Stimulated activated CD4-positive, alpha-beta T cell treated with anti-CD3 and anti-CD28 coated beads, Interleukin-12 subunit alpha, Interleukin-12 subunit beta, amount 100 ng/mL, for 48 hours (primary cell): Measurements from ENCODE around the gene GOLGA8B.
"Not testable (repeated sequence)": the region's sequence is repeated elsewhere in the genome, so short reads cannot be mapped to it uniquely, and the experiment has no call there.

Experiments
- DNase-seq, 3 donors: peaks; one replicate each; pipeline ENCODE4 v3.0.0-alpha.2; 2020; ENCODE audit warnings: low read depth in 2 of 3, low spot score in 1 of 3

Gene GOLGA8B, protein sequence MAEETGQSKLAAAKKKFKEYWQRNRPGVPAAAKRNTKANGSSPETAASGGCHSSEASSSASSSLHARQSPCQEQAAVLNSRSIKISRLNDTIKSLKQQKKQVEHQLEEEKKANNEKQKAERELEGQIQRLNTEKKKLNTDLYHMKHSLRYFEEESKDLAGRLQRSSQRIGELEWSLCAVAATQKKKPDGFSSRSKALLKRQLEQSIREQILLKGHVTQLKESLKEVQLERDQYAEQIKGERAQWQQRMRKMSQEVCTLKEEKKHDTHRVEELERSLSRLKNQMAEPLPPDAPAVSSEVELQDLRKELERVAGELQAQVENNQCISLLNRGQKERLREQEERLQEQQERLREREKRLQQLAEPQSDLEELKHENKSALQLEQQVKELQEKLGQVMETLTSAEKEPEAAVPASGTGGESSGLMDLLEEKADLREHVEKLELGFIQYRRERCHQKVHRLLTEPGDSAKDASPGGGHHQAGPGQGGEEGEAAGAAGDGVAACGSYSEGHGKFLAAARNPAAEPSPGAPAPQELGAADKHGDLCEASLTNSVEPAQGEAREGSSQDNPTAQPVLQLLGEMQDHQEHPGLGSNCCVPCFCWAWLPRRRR

DNA sequence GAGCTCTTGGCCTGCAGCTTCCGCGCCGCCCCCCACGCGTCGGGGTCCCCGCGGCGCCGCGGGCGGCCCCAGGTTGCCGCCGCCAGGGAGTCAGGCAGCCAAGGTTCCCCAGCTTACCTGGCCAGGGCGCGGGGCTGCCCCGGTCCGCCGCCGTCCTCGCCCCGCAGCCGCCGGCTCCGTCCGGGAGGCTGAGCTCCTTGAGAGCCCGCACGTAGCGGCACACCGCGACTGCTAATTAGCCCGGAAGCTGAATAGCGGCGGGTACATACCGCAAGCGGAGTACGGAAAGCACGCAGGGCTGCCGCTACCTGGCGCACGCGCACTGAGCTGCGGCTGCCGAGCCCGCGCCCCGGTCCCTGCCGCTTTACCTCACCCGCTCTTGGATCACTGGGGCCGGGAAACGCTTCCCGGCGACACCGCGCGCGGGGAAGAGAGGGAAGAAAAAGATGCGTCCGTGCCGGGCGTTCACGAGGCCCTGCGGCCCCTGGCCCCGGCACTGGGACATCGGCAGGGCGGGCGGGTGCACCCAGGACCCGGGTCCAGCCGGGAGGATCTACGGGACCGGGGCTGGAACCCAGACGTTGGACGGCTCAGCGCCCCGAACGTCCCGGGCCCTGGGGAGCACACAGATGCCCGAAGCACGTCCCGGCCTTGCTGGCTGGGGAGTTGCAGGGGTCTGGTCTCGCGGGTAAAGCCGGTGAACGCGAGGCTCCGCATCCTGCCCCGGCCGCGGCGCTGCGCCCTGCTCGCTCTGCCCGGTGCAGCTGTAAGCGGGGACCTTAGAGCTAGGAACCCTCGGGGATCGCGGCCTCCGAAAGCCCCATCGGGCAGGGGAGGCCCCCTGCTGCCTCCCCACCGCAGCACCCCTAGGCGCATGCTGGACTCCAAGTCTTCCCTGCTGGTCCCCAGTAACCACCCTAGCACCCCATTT, at the start of gene GOLGA8B:
TSS of gene GOLGA8B (minus strand) at position 253 of the 931 bp plus-strand sequence. CDS start 47,739 bp downstream, outside the sequence.
- DNase-seq, result peak; percentile 49 to 70 (median 52)

DNA sequence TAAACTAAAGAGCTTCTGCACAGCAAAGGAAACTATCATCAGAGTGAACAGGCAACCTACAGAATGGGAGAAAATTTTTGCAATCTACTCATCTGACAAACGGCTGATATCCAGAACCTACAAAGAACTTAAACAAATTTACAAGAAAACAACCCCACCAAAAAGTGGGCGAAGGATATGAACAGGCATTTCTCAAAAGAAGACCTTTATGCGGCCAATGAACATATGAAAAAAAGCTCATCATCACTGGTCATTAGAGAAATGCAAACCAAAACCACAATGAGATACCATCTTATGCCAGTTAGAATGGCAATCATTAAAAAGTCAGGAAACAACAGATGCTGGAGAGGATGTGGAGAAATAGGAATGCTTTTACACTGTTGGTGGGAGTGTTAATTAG, 49.7 kb upstream of the GOLGA8B start:
- DNase-seq, result not testable (repeated sequence)

DNA sequence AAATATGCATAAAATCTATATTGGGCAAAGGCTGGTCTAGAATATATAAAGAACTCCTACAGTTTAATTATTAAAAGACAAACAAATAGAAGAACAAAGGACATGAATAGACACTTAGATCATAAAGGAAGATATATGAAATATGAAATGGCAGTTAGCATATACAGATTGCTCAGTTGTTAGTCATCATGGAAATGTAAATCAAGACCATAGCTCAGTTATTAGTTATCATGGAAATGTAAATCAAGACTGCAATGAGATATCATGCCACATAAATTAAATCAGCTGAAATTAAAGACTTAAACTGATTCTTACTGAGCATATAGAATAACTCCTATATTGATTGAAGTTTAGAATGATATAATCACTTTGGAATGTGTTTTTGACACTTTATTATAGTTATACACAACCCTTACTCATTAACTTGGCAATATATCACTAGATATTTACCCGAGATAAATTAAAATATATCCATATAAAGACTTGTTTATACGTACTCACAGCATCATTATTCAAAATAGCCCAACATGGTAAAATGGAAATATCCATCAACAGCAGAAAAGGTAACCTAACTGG, 45.2 kb upstream of the GOLGA8B start:
- DNase-seq, result no peak

DNA sequence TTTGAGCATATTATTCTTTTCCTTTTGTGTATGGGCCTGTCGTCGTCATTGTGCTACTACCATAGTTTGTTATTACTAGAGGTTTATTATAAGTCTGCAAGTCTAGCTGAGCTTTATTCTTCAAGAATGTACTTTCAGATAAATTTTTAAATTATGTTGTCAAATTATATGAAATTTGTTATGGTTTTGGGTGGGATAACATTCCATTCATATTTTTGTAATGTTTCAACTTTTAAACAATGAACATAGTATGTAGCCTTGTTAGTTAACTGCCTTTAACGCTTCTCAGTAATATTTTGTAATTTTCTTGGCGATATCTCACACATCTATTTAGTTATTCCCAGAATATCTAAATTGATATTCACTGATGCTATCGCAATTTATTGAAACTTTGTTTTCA, 41.6 kb upstream of the GOLGA8B start:
- no peak for DNase-seq

DNA sequence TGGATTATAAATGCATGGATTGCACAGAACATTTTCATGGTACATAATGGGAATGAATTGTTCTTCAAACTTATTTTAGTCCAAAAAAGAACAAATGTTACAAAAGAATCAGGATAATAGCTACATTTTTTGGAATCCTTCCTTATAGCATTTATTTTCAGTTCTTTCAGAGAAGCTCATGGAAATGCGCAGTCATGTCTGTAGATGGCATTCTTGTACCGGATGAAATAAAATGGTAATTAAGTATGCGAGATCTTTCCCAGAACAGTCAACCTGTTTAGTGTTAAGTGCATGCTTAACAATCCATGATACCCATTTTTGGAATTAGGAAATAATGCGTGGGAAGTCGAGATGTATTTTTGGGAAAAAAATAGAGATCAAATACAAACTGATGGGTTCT, 38.2 kb upstream of the GOLGA8B start:
- no peak for DNase-seq

DNA sequence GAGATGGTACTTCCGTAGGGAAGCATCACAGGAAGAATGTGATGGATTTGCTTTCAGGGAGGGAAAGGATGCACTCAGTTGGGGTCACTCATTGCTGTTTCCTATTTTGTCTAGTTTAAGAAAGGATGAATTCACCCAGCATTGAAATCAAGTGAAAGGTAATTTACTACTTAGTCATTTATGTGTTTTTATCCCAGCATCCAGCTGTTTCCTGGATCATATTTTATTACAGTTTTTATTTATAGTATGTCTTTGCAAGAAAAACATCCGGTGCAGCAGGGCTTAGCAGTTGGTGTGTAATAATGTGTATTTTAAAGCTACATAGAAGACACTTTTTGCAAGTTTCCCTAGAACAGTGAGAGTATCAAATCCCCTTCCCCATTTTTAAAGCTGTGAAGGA, 37.4 kb upstream of the GOLGA8B start:
- DNase-seq, result no peak

DNA sequence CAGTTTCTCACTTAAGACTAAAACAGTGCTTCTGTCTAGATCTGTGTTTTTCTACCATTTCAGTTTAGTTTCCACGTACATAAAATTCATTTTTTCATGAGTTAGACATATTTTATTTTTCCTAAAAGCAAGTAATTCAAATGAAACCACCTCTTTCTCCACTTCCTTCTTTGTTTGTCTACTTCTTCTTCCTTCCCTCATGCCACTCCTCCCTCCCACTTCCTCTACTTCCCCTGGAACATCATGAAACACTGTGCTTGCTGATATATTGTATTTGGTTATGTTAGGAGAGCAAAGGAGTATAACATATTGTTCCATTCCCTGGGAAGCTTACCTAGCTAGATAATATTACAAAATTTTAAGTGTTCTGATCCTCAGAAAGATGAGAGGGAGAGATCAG, 36.7 kb upstream of the GOLGA8B start:
- no peak for DNase-seq

DNA sequence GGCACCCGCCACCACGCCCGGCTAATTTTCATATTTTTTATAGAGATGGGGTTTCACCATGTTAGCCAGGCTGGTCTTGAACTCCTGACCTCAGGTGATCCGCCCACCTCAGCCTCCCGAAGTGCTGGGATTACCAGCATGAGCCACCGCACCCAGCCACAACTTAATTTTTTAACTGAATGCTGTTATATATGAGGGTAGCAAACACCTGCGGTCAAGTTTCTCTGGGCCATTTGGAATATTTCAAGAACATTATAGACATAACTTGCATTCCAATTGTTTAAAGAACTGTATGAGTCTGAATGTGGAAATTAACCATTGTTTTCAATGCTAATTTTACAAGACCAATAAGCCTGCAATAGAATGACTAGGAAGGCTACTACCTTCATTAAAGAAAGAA, 35.7 kb upstream of the GOLGA8B start:
- no peak for DNase-seq

DNA sequence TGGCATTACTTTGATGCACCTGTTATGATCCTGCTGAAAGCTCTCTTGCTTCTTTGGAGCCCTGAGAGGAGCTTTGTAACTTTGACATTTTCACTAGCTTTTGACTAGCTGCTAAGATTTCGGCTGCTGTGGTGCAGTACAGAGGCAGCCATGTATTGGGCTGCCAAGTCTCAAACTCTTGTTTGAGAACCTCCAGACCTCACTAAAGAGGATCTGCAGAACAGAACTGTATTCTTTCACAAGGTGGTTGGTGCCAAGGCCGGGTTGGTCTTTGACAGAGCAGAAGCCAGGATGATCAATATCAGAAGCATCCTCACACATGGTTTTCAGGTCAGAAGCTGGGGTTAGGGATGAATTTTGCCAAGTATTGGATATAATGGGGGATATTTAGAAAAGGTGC, 34.6 kb upstream of the GOLGA8B start:
- no peak for DNase-seq

DNA sequence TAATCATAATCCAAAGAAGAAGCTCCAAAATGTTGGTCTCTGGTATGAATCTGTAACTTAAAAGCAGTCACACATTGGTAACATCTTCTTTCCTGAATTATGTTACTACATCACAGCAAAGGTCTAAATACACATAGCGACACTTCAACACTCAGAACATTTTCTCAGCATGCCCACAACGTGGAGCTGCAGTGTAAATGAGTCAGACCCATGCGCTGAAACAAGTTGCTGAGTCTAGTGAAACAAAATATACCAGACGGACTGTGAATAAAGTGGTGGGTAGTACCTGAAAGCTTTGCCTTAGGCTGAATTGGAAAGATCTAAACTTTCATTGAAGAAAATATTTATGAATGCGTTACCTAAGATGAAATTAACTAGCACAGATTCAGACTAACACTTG, 33.2 kb upstream of the GOLGA8B start:
- DNase-seq, result no peak

DNA sequence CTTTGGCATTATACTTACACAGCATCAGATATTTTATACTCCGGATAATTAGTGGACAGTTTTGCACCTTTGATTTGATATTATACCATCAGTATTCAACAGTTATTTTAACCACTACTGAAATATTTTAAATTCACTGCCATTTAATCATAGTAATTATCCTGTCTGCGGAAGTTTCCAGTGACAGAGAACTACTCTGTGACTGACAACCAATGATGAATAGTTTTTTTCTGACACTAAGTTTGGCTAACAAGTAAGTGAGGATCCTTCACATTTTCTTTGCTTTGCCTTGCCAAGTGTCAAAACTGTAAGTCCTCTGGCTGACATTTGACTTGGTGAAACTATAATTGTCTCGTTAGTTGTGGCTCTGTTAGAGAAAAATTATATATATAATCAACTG, 30.5 kb upstream of the GOLGA8B start:
- DNase-seq, result no peak

DNA sequence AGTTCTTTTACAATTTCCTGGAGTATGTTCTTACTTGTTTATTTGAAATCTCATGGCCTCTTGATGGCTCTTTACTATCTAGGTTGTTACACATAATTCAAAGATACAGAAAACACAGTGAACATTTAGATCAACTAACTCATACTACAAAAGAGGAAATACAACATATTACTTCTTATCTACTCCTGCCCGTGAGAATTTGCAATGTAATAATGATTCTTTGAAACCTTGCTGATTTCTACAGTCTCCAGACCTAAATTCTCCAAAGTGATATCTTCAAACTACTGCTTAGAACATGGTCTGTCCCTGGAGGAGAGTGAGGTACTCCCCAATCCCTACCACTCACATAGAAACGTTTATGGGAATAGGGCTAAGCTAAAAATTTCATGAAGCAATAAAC, 29.9 kb upstream of the GOLGA8B start:
- DNase-seq, result no peak

DNA sequence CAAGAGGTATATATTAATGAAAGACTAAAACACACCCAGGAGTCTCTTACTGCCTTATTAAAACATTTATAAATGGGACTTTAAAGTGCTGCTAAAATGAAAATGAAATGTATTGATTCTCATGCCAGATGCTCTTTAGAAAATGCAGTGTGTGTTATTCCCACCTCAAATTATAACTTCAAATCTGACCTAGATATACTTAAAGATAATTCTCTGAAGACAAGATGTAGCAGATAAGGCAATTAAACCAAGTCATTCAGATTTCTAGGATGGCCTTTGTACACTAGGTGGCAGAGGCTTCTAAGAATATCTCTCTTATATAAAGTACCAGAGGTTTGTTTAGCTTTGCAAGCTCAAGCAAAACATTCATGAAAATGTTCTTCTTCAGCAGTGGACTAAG, 26.9 kb upstream of the GOLGA8B start:
- no peak for DNase-seq

DNA sequence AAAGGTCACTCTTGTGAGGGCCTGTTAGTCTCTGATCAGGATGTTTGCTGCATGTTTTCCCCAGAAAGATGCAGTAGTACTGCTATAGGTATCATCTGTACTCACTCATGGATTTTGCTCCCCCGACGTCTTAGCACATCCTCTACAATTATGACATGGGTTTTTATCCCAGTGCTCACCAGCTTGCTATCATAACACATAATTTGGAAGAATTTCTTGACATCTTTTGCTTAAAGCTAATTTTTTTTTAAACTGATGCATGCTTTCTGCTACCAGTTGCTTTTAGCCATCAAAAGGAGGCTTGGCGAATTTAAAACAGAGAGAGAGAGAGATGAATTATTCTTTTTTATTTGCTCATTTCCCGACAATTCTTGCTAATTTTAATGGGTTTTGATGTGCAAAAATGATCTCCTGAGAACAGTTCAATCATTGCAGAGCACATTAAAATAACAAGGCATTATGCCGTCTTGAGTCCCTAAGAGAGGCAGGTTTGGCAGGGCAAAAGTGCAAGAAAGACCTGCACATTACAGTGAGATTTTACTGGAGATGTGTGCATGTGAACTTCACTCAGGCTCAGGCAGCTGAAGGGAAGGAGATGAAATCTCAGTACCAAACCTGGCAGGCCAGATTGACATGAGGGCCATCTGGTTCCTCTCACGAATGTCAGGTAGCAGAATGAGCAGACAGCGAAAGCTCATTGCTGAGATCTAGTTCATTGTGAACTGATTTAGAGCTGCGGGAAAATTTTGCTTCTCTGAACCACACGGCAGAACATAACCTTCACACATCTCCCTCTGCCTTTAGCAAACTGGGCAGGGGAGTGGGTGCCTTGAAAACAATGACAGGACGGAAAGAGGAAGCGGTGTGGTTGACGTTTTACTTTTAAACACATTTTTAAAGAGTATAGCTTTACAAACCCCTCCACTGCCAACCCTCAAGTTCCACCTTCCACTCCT, 25.9 kb upstream of the GOLGA8B start:
- no peak for DNase-seq

DNA sequence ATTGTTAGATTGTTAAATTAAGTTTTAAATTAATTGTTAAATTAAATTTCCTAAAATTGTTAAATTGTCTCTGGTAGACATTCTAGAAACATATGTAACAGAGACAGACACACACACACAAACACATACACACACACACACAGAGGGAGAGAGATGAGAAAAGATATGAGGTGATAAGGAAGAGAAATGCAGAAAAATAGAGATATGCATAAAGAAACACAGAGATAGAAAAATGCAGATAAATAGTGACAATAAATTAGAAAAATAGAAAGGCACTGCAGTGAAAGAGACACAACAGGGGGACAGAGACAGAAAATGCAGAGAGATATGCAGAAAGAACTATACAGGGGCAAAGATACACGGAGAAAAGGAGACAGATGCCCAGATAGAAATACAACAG, 25.1 kb upstream of the GOLGA8B start:
- DNase-seq, result no peak

DNA sequence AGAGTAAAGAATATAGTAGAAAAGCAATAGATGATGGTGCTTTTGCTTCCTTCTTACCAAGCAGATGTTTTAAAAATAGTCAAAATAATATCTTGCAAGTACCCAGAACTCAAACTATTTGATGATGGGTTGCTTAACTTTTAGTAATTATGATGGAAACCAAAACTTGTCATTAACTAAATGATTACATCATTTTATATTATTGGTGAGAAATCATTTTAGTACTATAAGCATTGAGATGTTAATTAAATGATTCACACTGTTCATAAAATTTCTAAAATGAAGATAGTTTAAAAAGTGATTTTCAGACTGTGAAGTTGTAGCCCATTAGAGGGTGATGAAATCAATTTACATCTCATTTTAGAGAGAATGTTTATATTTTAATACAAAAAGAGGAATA, 24.4 kb upstream of the GOLGA8B start:
- DNase-seq, result no peak

DNA sequence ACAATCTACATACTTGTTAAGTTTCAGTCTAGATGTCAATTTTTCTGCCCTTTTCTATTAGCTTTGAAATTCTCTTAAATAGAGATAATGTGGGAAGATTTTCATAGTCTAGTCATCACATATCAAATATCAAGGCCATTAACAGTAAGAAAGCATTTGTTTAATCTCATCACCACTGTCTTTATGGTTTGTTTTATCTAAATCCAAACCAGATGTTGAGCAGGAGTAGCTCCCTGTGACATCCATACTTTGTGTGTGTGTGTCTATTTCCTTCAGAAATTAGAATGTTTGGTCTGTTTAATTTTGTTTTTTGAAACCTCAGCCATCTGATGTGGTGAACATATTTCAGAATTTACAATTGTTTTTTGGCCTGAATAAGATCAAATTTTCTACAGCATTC, 23.1 kb upstream of the GOLGA8B start:
- DNase-seq, result no peak

DNA sequence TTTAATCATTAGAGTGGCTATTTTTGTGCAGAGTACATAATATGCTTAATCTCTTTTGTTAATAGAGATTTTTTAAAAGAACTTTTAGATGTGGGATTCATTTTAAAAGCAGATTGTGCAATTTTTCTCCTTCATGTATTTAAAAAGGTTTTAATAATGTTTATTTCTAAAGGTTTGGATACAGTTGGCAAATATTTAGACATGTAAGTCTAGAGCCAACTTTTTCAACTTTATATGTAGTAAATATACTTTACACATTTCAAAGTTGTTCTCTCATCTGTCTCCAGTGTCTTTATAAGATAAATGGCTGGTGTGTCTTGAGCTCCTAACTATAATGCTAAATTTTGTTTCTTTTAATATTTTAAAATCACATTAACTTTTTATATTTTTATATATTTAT, 22.7 kb upstream of the GOLGA8B start:
- DNase-seq, result no peak

DNA sequence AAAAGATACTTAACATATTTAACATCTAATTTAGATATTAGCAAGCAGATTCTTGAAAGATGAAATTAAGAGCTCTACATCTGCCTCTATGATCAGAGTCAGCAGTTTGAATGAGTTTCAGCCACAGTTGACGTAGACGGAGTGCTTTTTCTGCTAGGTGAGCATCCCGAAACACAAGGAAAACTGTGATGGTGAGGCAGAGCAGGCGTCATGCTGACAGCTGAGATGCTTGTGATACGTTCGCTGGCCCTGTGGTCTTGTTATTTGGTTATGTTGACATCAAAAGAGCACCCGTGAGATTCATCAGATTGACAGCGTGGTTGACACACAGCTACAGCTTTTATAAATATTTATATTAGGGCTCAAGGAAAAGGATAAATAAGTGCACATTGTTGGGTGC, 19.6 kb upstream of the GOLGA8B start:
- DNase-seq, result no peak

DNA sequence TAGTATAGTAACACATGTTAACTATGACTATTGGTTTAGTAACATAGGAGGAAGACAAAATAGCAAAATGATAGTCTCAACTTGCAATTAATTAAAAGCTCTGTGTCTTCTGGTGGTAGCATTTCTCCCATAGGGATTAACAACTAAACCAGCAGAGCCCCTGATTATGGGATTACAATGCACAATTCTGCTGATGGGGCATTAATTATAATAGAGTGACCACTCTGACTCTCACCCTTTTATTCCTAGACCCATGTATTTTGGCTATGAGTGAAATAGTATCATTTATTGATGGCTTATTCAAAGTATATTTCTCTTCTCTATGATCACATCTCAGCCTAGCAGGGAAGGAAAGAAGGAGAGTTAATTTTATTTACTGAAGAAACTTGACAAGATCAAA, 17.5 kb upstream of the GOLGA8B start:
- no peak for DNase-seq
